ENCODE results near the gene CASP4.
"Not testable (repeated sequence)": the region's sequence is repeated elsewhere in the genome, so short reads cannot be mapped to it uniquely, and the experiment has no call there.

CASP4 gene

DNA sequence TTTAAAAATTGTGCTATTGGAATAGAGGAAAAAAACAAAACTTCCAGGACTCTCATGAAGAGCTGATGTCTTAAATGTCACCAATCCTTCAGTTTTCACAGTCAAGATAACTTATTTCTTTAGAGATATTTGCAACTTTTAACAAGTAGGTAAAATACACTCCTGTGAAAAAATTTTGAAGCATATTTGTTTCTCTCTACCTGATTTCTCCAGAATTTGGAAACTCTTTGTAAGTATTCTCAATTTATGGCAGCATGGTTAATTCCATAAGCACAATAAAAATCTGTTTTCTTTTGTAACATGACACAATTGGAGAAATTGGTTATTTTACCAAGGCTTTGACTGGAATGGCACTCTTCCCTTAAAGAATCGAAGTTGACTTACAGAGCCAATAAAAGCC, 4.1 kb downstream of the CASP4 start:
- no peak for DNase-seq (ENCODE audit: low read depth, low spot score)
- H3K4me3 ChIP-seq (ENCODE audit: low read length) = no peak overlapping the region

DNA sequence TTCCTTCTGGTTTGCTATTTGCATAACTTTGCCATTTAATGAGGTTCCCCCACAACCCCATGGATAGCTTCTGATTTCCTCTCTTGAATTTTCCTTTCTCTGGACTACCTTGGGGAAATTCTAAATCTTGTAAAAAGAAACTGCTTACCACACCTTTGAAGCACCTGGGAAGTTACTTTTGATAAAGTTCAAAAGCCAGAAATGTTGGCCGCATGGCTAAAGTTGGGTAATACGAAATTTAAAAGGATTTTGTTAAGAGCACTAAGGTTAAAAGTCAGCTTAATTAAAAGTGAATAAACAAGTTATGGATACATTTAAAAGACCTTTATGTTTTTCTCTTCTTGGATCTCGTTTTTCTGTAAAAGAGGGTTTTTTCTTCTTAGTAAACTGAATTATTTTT, 5.5 kb downstream of the CASP4 start:
- no peak overlapping the region for H3K4me3 ChIP-seq (ENCODE audit: low read length)
- no peak for DNase-seq (ENCODE audit: low read depth, low spot score)

DNA sequence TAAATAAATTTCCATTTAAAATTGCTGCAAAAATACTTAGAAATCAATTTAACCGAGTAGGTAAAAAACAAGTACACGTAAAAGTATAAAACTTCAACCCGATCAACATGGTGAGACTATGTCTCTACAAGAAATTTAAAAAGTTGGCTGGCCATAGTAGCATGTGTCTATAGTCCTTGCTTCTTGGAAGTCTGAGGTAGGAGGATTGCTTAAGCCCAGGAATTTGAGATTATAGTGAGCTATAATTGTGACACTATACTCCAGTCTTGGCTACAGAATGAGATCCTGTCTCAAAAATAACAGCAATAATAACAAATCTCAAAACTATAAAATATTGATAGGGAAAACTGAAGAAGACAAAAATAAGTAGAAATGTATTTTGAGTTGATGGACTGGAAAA, 11.1 kb downstream of the CASP4 start:
- H3K4me3 ChIP-seq (ENCODE audit: low read length) = no peak overlapping the region
- no peak for DNase-seq (ENCODE audit: low read depth, low spot score)

GRCh38 chr11:104956528-104956927, 11.8 kb downstream of the CASP4 start:
- DNase-seq (ENCODE audit: low read depth, low spot score) = no peak

DNA sequence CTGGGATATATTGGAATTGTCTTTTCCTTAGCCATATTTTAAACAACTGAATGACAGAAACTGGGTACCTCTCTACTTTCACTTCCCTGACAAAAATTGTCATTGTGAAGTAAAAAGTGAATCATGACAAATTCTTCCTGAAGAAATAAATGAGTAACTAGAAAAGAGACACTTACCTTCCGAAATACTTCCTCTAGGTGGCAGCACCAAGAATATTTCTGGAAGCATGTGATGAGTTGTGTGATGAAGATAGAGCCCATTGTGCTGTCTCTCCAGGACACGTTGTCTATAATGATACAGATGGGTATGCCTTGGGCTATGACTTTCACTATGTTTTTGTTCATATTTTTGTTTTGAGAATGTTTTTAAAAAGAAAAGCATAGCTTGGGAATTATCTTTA, 21.5 kb downstream of the CASP4 start:
- peak; percentile 23 for DNase-seq (ENCODE audit: low read depth, low spot score)
- no peak overlapping the region for H3K4me3 ChIP-seq (ENCODE audit: low read length)

More at GRCh38 chr11:104956528-104956927, 11.8 kb downstream of the CASP4 start:
- no peak overlapping the region for H3K4me3 ChIP-seq (ENCODE audit: low read length)

- DNase-seq (ENCODE audit: low read depth, low spot score) = no peak
- H3K4me3 ChIP-seq (ENCODE audit: low read length) = no peak overlapping the region
Observed at GRCh38 chr11:104944076-104944475, 24.3 kb downstream of the CASP4 start.

- H3K4me3 ChIP-seq (ENCODE audit: low read length) = no peak overlapping the region
- DNase-seq (ENCODE audit: low read depth, low spot score) = no peak
Observed at GRCh38 chr11:104943561-104943960, 24.8 kb downstream of the CASP4 start.

- H3K4me3 ChIP-seq (ENCODE audit: low read length) = no peak overlapping the region
- DNase-seq (ENCODE audit: low read depth, low spot score) = peak; percentile 10
Observed at GRCh38 chr11:104934594-104934993, 33.8 kb downstream of the CASP4 start.

DNA sequence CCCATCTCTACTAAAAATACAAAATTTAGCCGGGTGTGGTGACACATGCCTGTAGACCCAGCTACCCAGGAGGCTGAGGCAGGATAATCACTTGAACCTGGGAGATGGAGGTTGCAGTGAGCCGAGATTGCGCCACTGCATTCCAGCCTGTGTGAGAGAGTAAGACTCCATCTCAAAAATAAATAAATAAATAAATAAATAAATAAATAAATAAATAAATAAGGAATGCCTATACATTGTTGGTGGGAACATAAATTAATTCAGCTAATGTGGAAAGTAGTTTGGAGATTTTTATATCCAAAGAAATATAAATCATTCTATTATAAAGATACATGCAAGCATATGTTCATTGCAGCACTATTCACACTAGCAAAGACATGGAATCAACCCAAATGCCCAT, 34.3 kb downstream of the CASP4 start:
- not testable (repeated sequence) for H3K4me3 ChIP-seq (ENCODE audit: low read length); DNase-seq (ENCODE audit: low read depth, low spot score)

GRCh38 chr11:104928811-104929210, 39.6 kb downstream of the CASP4 start:
- no peak for DNase-seq (ENCODE audit: low read depth, low spot score)
- H3K4me3 ChIP-seq (ENCODE audit: low read length) = no peak overlapping the region

- H3K4me3 ChIP-seq (ENCODE audit: low read length) = no peak overlapping the region
- DNase-seq (ENCODE audit: low read depth, low spot score) = no peak
Observed at GRCh38 chr11:104926771-104927611, 41.4 kb downstream of the CASP4 start.

GRCh38 chr11:104925850-104926249, 42.5 kb downstream of the CASP4 start:
- no peak overlapping the region for H3K4me3 ChIP-seq (ENCODE audit: low read length)
- DNase-seq (ENCODE audit: low read depth, low spot score) = no peak

GRCh38 chr11:104918113-104918824, 50.1 kb downstream of the CASP4 start:
- H3K4me3 ChIP-seq (ENCODE audit: low read length) = no peak overlapping the region
- DNase-seq (ENCODE audit: low read depth, low spot score) = no peak

DNA sequence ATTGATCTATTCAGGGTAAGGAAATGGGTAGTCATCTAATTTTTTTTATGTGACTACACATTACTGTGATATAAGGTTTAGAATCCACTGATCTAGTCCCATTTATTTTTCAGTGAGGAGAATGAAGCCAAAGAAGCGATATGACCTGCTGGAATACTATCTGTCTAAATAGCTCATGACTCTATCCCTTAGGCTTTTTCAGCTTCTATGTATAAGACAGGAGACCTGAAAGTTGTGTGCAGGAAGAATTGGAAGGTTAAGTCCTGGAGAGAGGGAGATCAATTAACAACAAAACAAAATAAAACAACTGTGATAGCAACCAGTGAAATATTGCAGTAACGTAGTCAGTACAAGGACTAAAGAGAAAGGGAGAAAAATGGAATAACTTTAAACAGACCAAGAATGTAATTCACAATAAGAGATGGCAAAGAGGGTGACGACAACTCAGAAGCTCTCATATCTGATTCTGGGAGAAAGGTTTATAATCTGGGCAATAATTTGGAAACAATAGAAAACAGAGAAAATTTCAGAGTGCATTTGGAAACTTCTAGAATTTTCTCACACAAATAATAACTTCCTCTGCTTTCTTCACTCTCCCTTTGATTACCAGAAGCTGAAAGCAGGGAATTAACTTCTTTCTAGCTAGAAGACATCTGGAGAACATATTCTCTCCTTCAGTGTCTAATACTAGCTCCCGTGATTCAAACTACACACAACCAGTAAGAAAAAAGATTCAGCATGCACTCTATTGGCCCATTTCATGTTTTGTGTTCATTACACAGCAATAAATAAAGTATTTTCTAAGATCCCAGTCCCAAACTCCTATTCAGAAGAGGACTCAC, 50.9 kb downstream of the CASP4 start:
- H3K4me3 ChIP-seq (ENCODE audit: low read length) = no peak overlapping the region
- DNase-seq (ENCODE audit: low read depth, low spot score) = no peak

DNA sequence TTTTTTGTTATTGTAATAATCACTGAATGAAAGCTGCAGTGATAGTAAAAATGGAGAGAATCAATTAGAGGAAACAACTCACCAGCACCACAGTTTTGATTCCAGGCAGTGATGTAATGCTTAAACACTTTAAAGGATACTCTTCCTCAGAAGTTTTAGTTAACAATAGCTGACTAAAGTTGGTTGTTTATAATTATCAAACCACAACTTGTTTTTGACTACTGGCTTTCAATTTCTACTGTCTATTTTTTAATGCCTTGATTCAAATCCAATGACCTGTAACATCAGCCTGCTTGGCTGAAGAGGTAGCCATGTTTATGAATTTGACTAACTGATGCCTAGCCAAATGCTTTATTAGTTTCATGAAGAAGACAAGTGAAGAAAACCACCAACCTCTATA, 51.9 kb downstream of the CASP4 start:
- no peak for DNase-seq (ENCODE audit: low read depth, low spot score)
- no peak overlapping the region for H3K4me3 ChIP-seq (ENCODE audit: low read length)

DNA sequence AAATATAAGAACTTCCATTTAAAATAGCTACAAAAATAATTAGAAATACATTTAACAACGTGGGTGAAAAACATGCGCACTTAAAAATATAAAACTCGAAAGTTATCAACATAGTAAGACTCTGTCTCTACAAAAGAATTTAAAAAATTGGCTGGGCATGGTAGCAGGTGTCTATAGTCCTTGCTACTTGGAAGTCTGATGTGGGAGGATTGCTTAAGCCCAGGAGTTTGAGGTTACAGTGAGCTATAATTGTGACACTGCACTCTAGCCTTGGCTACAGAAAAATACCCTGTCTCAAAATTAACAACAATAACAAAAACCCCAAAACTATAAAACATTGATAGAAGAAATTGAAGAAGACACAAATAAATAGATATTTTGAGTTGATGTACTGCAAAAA, 56.3 kb downstream of the CASP4 start:
- DNase-seq (ENCODE audit: low read depth, low spot score) = no peak
- H3K4me3 ChIP-seq (ENCODE audit: low read length) = no peak overlapping the region

DNA sequence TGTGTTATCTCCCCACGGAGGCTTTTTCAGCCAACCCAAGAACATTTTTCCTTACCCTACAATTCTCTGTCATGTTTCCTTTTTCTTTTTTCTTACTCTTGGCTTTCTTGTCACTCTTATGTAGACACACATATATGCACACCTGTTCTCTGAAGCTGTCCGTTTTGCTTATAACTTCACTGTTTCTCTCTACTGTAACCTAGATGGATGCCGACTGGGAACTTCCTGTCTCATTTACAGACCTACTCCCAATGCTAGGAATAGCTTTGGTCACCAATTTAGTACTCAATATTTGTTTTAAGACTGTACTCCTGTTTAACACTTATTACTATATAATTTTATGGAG, 60.2 kb downstream of the CASP4 start:
- no peak overlapping the region for H3K4me3 ChIP-seq (ENCODE audit: low read length)
- DNase-seq (ENCODE audit: low read depth, low spot score) = no peak

- H3K4me3 ChIP-seq (ENCODE audit: low read length) = no peak overlapping the region
- DNase-seq (ENCODE audit: low read depth, low spot score) = no peak
Observed at GRCh38 chr11:104907521-104908185, 60.7 kb downstream of the CASP4 start.

- no peak overlapping the region for H3K4me3 ChIP-seq (ENCODE audit: low read length)
- no peak for DNase-seq (ENCODE audit: low read depth, low spot score)
Observed at GRCh38 chr11:104905271-104905670, 63.1 kb downstream of the CASP4 start.
